ENCODE measurements around the gene MAP2K5. TPM values are rescaled to one million over a fixed set of nuclear protein-coding genes. Genes with fewer than 3 reads are reported as not detected.

The MAP2K5 gene
- total RNA-seq, 3 donors from 2014 or later, result 13.0 to 14.6 (median 14.2) TPM

DNA sequence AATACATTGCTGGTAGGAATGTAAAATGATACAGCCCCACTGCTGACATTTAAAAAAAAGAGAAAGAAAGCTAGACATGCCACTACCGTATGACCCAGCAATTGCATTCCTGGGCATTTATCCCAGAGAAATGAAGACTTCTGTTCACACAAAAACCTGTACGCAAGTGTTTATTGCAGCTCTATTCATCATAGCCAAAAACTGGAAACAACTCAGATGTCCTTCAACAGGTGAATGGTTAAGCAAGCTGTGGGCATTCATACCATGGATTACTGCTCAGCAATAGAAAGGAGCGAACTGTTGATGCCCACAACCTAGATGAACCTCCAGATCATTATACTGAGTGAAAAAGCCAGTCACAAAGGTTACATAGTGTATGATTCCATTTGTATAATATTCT, 132.5 kb downstream of the MAP2K5 start:
- Mint-ChIP-seq H3K27me3 (ENCODE audit: low read depth) (no peaks in the 10 kb centered on the region), H3K9me3 (no peaks in the 10 kb centered on the region), H3K4me3 (no peak overlapping the region), H3K4me1 (ENCODE audit: low read depth) (no peaks in the 10 kb centered on the region), H3K36me3 (ENCODE audit: insufficient read depth) (peaks cover 33% of the 10 kb centered on the region)
- ATAC-seq (no peak), DNase-seq (no peak)

DNA sequence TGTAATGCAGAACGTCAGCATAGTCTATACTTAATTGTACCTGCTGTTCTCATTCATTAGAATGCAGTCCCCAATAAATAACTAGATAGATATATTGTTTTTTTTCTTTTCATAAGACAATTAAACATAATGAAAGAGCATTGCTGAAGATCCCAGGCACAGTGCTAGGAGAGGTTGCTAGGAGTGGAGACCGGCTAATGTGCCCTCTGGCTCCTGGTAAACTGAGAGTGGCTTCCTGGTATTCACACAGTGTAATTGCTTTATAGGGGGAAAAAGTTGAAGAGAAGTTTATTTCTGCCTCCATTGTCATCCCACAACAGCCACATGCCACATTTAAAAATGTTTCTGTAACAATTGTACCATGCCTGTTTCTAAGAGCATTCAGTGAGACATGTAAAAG, 135.6 kb downstream of the MAP2K5 start:
- Mint-ChIP-seq H3K4me3 (no peak overlapping the region), H3K36me3 (ENCODE audit: insufficient read depth) (peaks cover 33% of the 10 kb centered on the region), H3K27me3 (ENCODE audit: low read depth) (no peaks in the 10 kb centered on the region), H3K9me3 (no peaks in the 10 kb centered on the region), H3K4me1 (ENCODE audit: low read depth) (no peaks in the 10 kb centered on the region)
- DNase-seq (no peak), ATAC-seq (no peak)

DNA sequence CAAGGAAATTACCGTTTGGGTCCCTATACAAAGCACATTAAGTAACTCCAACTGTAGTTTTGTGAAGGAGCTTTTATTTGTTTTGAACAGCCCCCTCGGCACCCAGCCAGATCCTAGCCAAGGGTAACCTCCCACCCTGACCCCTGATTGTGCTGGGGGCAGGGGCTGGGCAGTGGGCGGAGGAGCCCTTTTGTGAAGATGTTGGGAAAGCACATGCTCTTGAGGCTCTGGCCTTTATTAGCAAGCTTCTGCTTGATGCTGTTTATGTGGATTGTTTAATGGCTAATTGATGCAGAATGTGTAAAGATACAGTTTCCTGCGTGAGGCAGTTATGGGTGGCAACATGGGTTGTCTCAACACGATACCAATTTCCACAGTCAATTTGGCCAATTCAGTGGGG, 136.5 kb downstream of the MAP2K5 start:
- ATAC-seq, result no peak
- H3K27me3 Mint-ChIP-seq (ENCODE audit: low read depth), result no peaks in the 10 kb centered on the region
- no peak for DNase-seq
- peaks cover 33% of the 10 kb centered on the region for H3K36me3 Mint-ChIP-seq (ENCODE audit: insufficient read depth)
- H3K4me1 Mint-ChIP-seq (ENCODE audit: low read depth), result no peaks in the 10 kb centered on the region
- H3K4me3 Mint-ChIP-seq, result no peak overlapping the region
- peaks cover 1% of the 10 kb centered on the region for H3K9me3 Mint-ChIP-seq

DNA sequence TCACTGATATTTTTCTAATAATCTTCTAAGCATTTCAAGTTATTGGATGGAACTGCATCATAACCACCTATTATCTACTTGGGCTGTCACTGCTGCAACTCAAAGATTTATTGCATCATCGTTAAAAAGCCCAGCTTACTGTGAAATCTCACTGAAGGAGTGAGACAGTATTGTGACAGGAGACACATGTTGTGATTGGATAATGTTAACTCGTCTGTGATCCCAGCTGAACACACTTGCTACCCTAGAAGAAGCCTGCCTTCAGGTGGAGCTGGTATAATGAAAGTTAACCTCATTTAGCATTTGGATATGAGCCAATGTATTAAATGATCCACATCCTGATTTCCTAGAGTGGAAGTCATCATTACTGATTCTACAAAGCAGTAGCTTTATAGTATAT, 138.1 kb downstream of the MAP2K5 start:
- Mint-ChIP-seq H3K36me3 (ENCODE audit: insufficient read depth) (peaks cover 41% of the 10 kb centered on the region), H3K27me3 (ENCODE audit: low read depth) (no peaks in the 10 kb centered on the region), H3K9me3 (peaks cover 14% of the 10 kb centered on the region), H3K4me1 (ENCODE audit: low read depth) (no peaks in the 10 kb centered on the region), H3K4me3 (no peak overlapping the region)
- DNase-seq, result no peak
- no peak for ATAC-seq

DNA sequence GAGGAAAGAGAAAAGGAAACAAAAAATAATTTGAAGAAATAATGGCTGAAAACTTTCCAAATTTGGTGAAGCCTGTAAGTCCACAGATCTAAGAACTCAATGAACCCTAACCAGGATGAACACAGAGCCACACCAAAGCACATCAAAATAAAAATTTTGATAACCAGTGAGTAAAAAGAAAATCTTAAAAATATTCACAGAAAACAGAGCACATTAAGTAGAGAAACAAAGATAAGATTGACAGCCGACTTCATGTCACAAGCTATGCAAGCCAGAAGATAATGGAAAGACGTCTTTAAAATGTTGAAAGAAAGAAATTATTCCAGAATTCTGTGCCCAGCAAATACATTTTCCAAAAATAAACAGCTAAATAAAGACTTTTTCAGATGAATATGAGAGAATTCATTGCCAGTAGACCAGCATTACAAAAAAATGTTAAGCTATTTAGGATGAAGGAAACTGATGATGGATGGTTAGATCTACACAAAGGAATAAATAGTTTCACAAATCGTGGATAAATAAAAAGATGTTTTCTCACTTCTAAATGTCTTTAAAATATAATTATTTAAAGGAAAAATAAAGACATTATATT, 142.6 kb downstream of the MAP2K5 start:
- peaks cover 18% of the 10 kb centered on the region for H3K9me3 Mint-ChIP-seq
- no peak for ATAC-seq
- no peak for DNase-seq
- no peak overlapping the region for H3K4me3 Mint-ChIP-seq
- H3K27me3 Mint-ChIP-seq (ENCODE audit: low read depth), result no peaks in the 10 kb centered on the region
- peaks cover 29% of the 10 kb centered on the region for H3K36me3 Mint-ChIP-seq (ENCODE audit: insufficient read depth)
- no peaks in the 10 kb centered on the region for H3K4me1 Mint-ChIP-seq (ENCODE audit: low read depth)

DNA sequence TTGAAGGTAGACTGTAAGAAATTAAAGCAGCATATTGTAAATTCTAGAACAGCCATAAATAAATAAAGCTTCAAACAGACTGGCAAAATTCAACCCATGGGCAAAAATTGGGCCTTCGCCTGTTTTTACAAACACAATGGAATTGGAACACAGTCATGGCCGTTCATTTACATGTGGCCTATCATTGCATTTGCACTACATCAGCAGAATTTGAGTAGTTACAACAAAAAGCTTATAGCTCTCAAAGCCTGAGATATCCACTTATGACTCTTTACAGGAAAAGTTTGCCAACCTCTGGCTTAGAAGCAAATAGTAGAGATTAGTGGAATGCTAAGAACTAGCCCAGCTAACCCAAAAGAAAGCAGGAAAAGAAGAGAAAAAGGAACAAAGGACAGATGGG, 143.2 kb downstream of the MAP2K5 start:
- Mint-ChIP-seq H3K9me3 (peaks cover 18% of the 10 kb centered on the region), H3K4me3 (no peak overlapping the region), H3K27me3 (ENCODE audit: low read depth) (no peaks in the 10 kb centered on the region), H3K4me1 (ENCODE audit: low read depth) (no peaks in the 10 kb centered on the region), H3K36me3 (ENCODE audit: insufficient read depth) (peaks cover 26% of the 10 kb centered on the region)
- no peak for ATAC-seq
- no peak for DNase-seq

DNA sequence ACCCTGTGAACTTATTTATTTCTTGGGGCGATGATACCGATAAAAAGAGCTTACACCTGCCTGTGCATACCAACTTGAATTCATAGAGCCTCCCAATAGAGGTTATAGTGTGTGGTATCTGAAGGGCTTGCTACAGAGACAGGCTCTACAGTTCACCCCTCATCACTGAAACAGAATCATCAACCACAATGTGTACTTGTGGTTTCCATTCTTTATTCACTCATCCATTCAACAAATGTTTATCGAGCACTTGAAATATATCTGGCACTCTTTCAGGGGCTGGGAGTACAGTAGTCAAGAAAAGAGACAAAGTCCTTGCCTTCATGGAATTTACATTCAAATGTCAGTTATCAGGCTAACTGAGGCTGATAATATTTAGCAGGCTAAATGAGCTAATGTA, 148.4 kb downstream of the MAP2K5 start:
- no peaks in the 10 kb centered on the region for H3K4me1 Mint-ChIP-seq (ENCODE audit: low read depth)
- DNase-seq (no peak), ATAC-seq (no peak)
- H3K9me3 Mint-ChIP-seq, result peaks cover 1% of the 10 kb centered on the region
- no peak overlapping the region for H3K4me3 Mint-ChIP-seq
- peaks cover 33% of the 10 kb centered on the region for H3K36me3 Mint-ChIP-seq (ENCODE audit: insufficient read depth)
- no peaks in the 10 kb centered on the region for H3K27me3 Mint-ChIP-seq (ENCODE audit: low read depth)

DNA sequence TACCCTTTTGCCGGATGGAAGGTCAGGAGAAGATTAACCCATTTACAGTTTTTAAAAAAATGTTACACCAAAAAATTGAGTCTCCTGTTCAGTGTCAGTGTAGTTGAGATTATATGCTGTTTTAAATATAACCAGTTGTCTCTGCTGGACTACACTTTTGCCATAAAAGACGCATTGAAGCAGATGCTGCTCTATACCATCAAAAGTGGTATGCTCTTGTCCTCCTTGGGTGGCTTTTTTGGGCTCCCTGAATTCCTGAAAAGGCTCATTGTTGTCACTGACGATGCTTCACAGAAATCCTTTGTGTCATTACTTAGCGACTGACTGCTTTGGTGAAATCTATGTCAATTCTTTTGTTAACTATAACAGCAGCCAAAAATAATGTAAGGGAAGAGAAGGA, 148.9 kb downstream of the MAP2K5 start:
- no peaks in the 10 kb centered on the region for H3K9me3 Mint-ChIP-seq
- H3K4me3 Mint-ChIP-seq, result no peak overlapping the region
- peaks cover 31% of the 10 kb centered on the region for H3K36me3 Mint-ChIP-seq (ENCODE audit: insufficient read depth)
- DNase-seq (no peak), ATAC-seq (no peak)
- no peaks in the 10 kb centered on the region for H3K4me1 Mint-ChIP-seq (ENCODE audit: low read depth)
- no peaks in the 10 kb centered on the region for H3K27me3 Mint-ChIP-seq (ENCODE audit: low read depth)

DNA sequence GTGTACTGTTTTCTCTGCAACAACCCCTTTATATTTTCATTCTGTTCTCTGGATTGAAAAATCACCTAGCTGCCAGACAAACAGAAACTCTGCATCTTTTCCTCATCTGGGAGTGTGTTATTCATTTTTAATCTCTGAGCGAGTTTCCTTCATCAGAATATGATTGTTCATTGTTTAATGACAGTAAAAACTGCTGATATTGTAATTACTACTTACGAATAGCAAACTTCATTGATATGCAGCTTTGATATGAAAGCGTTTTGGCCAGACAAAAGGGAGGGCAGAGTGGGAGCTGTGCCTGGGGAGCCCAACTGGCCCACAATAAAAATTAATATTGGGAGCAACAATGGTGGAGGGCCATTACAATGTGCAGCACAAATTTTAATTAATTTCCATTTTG, 150.1 kb downstream of the MAP2K5 start:
- no peaks in the 10 kb centered on the region for H3K27me3 Mint-ChIP-seq (ENCODE audit: low read depth)
- H3K4me1 Mint-ChIP-seq (ENCODE audit: low read depth), result no peaks in the 10 kb centered on the region
- H3K36me3 Mint-ChIP-seq (ENCODE audit: insufficient read depth), result peaks cover 34% of the 10 kb centered on the region
- no peak overlapping the region for H3K4me3 Mint-ChIP-seq
- no peaks in the 10 kb centered on the region for H3K9me3 Mint-ChIP-seq
- DNase-seq, result no peak
- no peak for ATAC-seq

DNA sequence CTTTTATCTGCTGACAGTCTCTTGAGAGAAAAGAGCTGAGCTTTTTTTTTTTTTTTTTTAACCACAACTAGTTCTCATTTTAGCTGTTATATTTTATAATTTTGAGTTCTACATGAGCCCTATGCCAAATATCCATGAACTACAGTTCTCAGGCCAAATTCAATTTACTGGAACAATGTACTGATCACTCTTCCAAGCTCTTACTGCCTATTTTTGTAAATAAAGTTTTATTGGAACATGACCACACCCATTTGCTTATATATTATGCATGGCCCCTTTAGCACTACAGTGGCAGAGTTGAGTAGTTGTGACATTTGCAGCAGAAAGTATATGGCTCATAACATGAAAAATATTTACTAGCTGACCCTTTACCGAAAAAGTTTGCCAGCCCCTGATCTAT, 153.6 kb downstream of the MAP2K5 start:
- H3K4me3 Mint-ChIP-seq, result no peak overlapping the region
- H3K9me3 Mint-ChIP-seq, result no peaks in the 10 kb centered on the region
- ATAC-seq, result no peak
- no peak for DNase-seq
- H3K27me3 Mint-ChIP-seq (ENCODE audit: low read depth), result no peaks in the 10 kb centered on the region
- no peaks in the 10 kb centered on the region for H3K4me1 Mint-ChIP-seq (ENCODE audit: low read depth)
- peaks cover 37% of the 10 kb centered on the region for H3K36me3 Mint-ChIP-seq (ENCODE audit: insufficient read depth)

DNA sequence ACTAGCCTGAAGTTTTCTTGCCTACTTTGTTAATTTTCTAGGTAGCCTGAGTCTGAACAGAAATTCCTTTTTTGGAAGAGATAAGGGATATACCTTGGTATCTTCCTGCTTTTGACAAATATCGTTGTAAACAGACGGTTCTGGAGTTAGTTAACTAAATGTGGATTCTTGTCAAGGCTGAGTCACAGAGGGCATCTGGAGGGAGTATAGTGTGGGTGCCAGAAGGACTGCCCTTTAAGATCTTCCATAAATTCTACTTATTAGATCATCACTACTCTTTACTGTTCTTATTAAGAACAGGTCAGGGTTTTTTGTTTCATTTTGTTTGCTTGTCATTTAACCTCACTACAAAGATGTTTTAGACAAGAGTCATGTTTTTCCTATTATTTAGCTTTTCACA, 157.5 kb downstream of the MAP2K5 start:
- Mint-ChIP-seq H3K4me3 (no peak overlapping the region), H3K4me1 (ENCODE audit: low read depth) (no peaks in the 10 kb centered on the region), H3K9me3 (no peaks in the 10 kb centered on the region)

DNA sequence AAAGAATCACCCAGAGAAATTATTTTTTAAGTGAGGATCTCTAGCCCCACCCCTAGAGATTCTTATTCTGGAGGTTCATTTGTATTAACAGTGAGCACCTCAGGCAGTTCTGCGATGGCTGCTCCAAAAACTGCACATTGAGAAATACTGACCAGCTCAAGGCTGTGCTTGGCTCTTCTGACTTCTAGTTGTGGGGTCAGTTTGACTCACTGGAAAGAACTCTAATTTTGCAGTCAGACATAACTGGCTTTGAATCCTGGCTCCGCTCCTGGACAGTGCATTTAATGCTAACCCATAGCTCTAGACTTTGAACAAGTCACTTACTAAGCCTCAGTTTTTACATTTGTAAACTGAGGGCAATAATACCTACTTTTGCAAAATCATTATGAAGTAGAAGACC, 159.2 kb downstream of the MAP2K5 start:
- no peak overlapping the region for H3K4me3 Mint-ChIP-seq
- no peaks in the 10 kb centered on the region for H3K27me3 Mint-ChIP-seq (ENCODE audit: low read depth)
- H3K36me3 Mint-ChIP-seq (ENCODE audit: insufficient read depth), result peaks cover 29% of the 10 kb centered on the region
- DNase-seq (no peak), ATAC-seq (no peak)
- no peaks in the 10 kb centered on the region for H3K9me3 Mint-ChIP-seq
- no peaks in the 10 kb centered on the region for H3K4me1 Mint-ChIP-seq (ENCODE audit: low read depth)

More for the DNA sequence above, 157.5 kb downstream of the MAP2K5 start:
- ATAC-seq, result no peak
- Mint-ChIP-seq H3K27me3 (ENCODE audit: low read depth) (no peaks in the 10 kb centered on the region), H3K36me3 (ENCODE audit: insufficient read depth) (peaks cover 22% of the 10 kb centered on the region)
- DNase-seq, result no peak

DNA sequence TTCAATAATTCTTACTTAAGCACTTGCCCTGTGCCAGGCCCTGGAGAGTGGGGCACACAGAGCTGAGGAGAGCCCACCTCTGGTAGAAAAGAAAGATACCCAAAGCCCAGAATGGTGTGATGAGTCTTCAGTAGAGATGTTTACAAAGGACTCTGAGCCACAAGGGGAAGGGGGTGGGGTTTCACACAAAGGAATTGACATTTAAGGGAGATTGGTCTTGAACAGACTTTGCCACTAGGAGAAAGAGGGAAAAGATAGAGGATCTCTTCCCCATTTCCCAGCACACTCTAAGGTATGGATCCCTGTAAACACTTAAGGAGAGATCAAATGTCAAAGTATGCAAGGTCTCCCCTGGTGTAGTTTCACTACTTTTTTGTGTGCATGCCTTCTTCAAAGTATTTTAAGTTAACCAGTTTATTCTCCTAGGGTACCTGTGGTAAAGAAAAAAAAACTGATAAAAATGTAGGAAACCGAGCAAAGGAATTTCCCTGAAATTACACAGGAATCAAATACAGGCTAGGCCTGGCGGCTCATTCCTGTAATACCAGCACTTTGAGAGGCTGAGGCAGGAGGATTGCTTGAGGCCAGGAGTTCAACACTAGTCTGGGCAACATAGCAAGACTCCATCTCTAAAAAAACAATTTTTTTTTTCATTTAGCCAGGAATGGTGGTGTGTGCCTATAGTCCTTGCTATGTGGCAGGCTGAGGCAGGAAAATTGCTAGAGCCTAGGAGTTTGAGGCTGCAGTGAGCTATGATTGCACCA, 165.2 kb downstream of the MAP2K5 start:
- H3K4me1 Mint-ChIP-seq (ENCODE audit: low read depth), result peaks cover 2% of the 10 kb centered on the region
- no peaks in the 10 kb centered on the region for H3K27me3 Mint-ChIP-seq (ENCODE audit: low read depth)
- H3K9me3 Mint-ChIP-seq, result no peaks in the 10 kb centered on the region
- ATAC-seq, result no peak
- DNase-seq, result no peak
- no peak overlapping the region for H3K4me3 Mint-ChIP-seq
- H3K36me3 Mint-ChIP-seq (ENCODE audit: insufficient read depth), result peaks cover 31% of the 10 kb centered on the region

DNA sequence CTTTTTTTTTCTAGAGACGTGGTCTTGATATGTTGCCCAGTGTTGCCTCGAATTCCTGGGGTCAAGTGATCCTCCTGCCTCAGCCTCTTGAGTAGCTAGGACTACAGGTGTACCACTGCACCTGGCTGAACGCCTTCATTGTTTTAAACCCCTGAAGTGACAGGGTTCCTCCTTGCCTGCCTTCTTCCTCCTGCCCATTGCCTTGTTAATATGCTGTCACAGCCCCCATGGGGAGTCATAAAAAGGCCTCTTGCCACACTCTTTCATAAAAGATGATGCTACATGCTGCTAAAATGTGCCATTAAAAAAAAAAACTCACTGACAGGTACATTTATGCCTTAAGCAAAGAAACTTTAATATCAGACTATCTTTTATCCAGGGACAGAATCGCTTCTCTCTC, 166.0 kb downstream of the MAP2K5 start:
- DNase-seq (no peak), ATAC-seq (no peak)
- Mint-ChIP-seq H3K4me3 (no peak overlapping the region), H3K9me3 (no peaks in the 10 kb centered on the region), H3K36me3 (ENCODE audit: insufficient read depth) (peaks cover 31% of the 10 kb centered on the region), H3K27me3 (ENCODE audit: low read depth) (no peaks in the 10 kb centered on the region), H3K4me1 (ENCODE audit: low read depth) (peaks cover 2% of the 10 kb centered on the region)

DNA sequence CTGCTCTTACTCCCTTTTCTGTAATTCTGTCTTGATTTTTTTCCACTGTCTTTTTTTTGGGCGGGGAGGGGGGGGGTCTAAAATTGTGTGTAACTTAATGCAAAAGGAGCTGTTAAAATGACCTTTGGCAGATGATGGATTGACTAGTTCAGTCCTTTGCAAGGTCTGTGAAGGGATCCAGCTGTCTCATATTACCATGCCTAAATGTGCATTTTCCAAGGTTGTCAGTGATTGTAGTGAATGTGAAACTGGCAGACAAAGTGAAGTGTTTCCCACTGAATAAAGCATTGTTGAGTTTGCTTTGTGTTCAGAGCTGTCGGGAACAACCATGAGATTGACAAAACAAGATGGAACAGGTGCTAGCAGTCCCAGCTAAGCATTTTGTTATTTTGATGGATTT, 172.7 kb downstream of the MAP2K5 start:
- H3K9me3 Mint-ChIP-seq, result no peaks in the 10 kb centered on the region
- H3K36me3 Mint-ChIP-seq (ENCODE audit: insufficient read depth), result peaks cover 19% of the 10 kb centered on the region
- H3K27me3 Mint-ChIP-seq (ENCODE audit: low read depth), result no peaks in the 10 kb centered on the region
- no peaks in the 10 kb centered on the region for H3K4me1 Mint-ChIP-seq (ENCODE audit: low read depth)
- DNase-seq, result no peak
- H3K4me3 Mint-ChIP-seq, result no peak overlapping the region
- ATAC-seq, result no peak
